Astrocyte (in vitro differentiated cells and primary cell): ENCODE measurements around the gene TMEM45A. TPM values are rescaled to one million over a fixed set of nuclear protein-coding genes. Genes with fewer than 3 reads are reported as not detected.

Source experiments
- DNase-seq: peaks from one replicate; pipeline ENCODE4 v3.0.0-alpha.2; 2010; ENCODE audit warnings: low read depth
- FAIRE-seq: peaks from 2 replicates; lab custom pipeline; 2011; peaks lifted over from hg19 to GRCh38; lab: Jason Lieb, UNC
- H2AFZ ChIP-seq: 2 replicates; pipeline ENCODE4 v1.6.0; 2012; ENCODE audit warnings: low read depth, low read length, inconsistent platforms
- H3K27ac ChIP-seq: 2 replicates; pipeline ENCODE4 v1.5.1; 2011; ENCODE audit warnings: low read depth, low read length, inconsistent platforms
- H3K27me3 ChIP-seq: 2 replicates; pipeline ENCODE4 v1.6.0; 2011; ENCODE audit warnings: low read length, inconsistent platforms; ENCODE audit not compliant: insufficient read depth
- H3K36me3 ChIP-seq: 2 replicates; pipeline ENCODE4 v1.5.1; 2011; ENCODE audit warnings: low read length, inconsistent platforms; ENCODE audit not compliant: insufficient read depth
- H3K4me1 ChIP-seq: 2 replicates; pipeline ENCODE4 v1.5.1; 2011; ENCODE audit warnings: low read length, inconsistent platforms; ENCODE audit not compliant: insufficient read depth
- H3K4me2 ChIP-seq: 2 replicates; pipeline ENCODE4 v1.6.0; 2012; ENCODE audit warnings: low read length, inconsistent platforms
- H3K4me3 ChIP-seq: 2 replicates; pipeline ENCODE4 v1.5.1; 2011; ENCODE audit warnings: low read depth, mild to moderate bottlenecking, low read length, inconsistent platforms; ENCODE audit not compliant: insufficient read depth
- H3K79me2 ChIP-seq: 2 replicates; pipeline ENCODE4 v1.6.0; 2012; ENCODE audit warnings: mild to moderate bottlenecking, low read length, inconsistent platforms; ENCODE audit not compliant: insufficient read depth
- H3K9ac ChIP-seq: 2 replicates; pipeline ENCODE4 v1.6.0; 2012; ENCODE audit warnings: mild to moderate bottlenecking, low read length, inconsistent platforms
- H3K9me3 ChIP-seq: 2 replicates; pipeline ENCODE4 v1.5.1; 2012; ENCODE audit warnings: low read depth, mild to moderate bottlenecking, low read length, inconsistent platforms; ENCODE audit not compliant: insufficient read depth
- H4K20me1 ChIP-seq: 2 replicates; pipeline ENCODE4 v1.6.0; 2012; ENCODE audit warnings: low read length, inconsistent platforms; ENCODE audit not compliant: insufficient read depth
- H3K27ac Mint-ChIP-seq: one replicate; pipeline ENCODE4 v1.8.0; 2021; ENCODE audit warnings: mild to moderate bottlenecking, mixed read lengths; ENCODE audit not compliant: unreplicated experiment
- H3K27me3 Mint-ChIP-seq: one replicate; pipeline ENCODE4 v1.8.0; 2021; ENCODE audit warnings: low read depth, mixed read lengths; ENCODE audit not compliant: unreplicated experiment
- H3K36me3 Mint-ChIP-seq: one replicate; pipeline ENCODE4 v1.8.0; 2021; ENCODE audit warnings: low read depth, mixed read lengths; ENCODE audit not compliant: unreplicated experiment
- H3K4me1 Mint-ChIP-seq: one replicate; pipeline ENCODE4 v1.8.0; 2021; ENCODE audit warnings: low read depth, mixed read lengths; ENCODE audit not compliant: unreplicated experiment
- H3K4me3 Mint-ChIP-seq: one replicate; pipeline ENCODE4 v1.8.0; 2021; ENCODE audit warnings: mild to moderate bottlenecking, moderate library complexity, mixed read lengths; ENCODE audit not compliant: unreplicated experiment
- H3K9me3 Mint-ChIP-seq: one replicate; pipeline ENCODE4 v1.8.0; 2021; ENCODE audit warnings: mild to moderate bottlenecking, mixed read lengths; ENCODE audit not compliant: unreplicated experiment
- CTCF ChIP-seq: IDR thresholded peaks from 2 replicates; pipeline ENCODE4 v1.5.1; 2011; ENCODE audit warnings: low read depth, mild to moderate bottlenecking, inconsistent platforms, low read length, moderate library complexity; ENCODE audit not compliant: insufficient read depth
- EZH2 ChIP-seq: IDR thresholded peaks from 2 replicates; pipeline ENCODE4 v1.6.1; 2012; ENCODE audit warnings: mild to moderate bottlenecking, low read length, inconsistent platforms; ENCODE audit not compliant: insufficient read depth
- total RNA-seq: library from RNA; stranded (reverse); gene quantifications from 2 replicates; pipeline ENCODE4 v1.2.1, GENCODE V29; 2021

Gene TMEM45A
- total RNA-seq, 1 donor from 2014 or later = 35.5 TPM

- FAIRE-seq = no peak
Measured at GRCh38 chr3:100574536-100574935, 82.1 kb downstream of the TMEM45A start.

GRCh38 chr3:100575704-100576103, 83.3 kb downstream of the TMEM45A start:
- H3K4me3 ChIP-seq = no peak overlapping the region
- H3K9me3 ChIP-seq = no peaks in the 10 kb centered on the region
- H3K27ac ChIP-seq = no peak overlapping the region

More at GRCh38 chr3:100574536-100574935, 82.1 kb downstream of the TMEM45A start:
- Mint-ChIP-seq H3K36me3 (peaks cover 25% of the 10 kb centered on the region), H3K27ac (no peak overlapping the region), H3K27me3 (no peaks in the 10 kb centered on the region), H3K4me3 (no peak overlapping the region), H3K9me3 (no peaks in the 10 kb centered on the region), H3K4me1 (no peaks in the 10 kb centered on the region)
- H2AFZ ChIP-seq = no peak overlapping the region
- H4K20me1 ChIP-seq = no peaks in the 10 kb centered on the region
- no peak for TF ChIP-seq CTCF
- TF ChIP-seq EZH2 = no peak
- H3K27ac ChIP-seq = no peak overlapping the region
- no peaks in the 10 kb centered on the region for H3K27me3 ChIP-seq
- no peak overlapping the region for H3K4me2 ChIP-seq
- no peaks in the 10 kb centered on the region for H3K4me1 ChIP-seq
- H3K9ac ChIP-seq = no peak overlapping the region
- no peak for DNase-seq
- no peaks in the 10 kb centered on the region for H3K9me3 ChIP-seq
- peaks cover 8% of the 10 kb centered on the region for H3K36me3 ChIP-seq
- no peak overlapping the region for H3K4me3 ChIP-seq
- no peaks in the 10 kb centered on the region for H3K79me2 ChIP-seq

More at GRCh38 chr3:100575704-100576103, 83.3 kb downstream of the TMEM45A start:
- Histone ChIP-seq H3K4me2 (no peak overlapping the region), H4K20me1 (no peaks in the 10 kb centered on the region), H3K36me3 (peaks cover 6% of the 10 kb centered on the region), H3K27me3 (no peaks in the 10 kb centered on the region), H3K9ac (no peak overlapping the region), H3K79me2 (no peaks in the 10 kb centered on the region), H3K4me1 (no peaks in the 10 kb centered on the region), H2AFZ (no peak overlapping the region)
- TF ChIP-seq EZH2 (no peak), CTCF (no peak)
- no peaks in the 10 kb centered on the region for H3K27me3 Mint-ChIP-seq
- peaks cover 24% of the 10 kb centered on the region for H3K36me3 Mint-ChIP-seq
- no peak overlapping the region for H3K27ac Mint-ChIP-seq
- no peak for DNase-seq
- FAIRE-seq = no peak
- no peak overlapping the region for H3K4me3 Mint-ChIP-seq
- no peaks in the 10 kb centered on the region for H3K4me1 Mint-ChIP-seq
- no peaks in the 10 kb centered on the region for H3K9me3 Mint-ChIP-seq
